MM.1S (cell line): ENCODE results near the gene PTH2R.

Source experiments
- EZH2 ChIP-seq: fragments of 300-600 bp; sonication (generic); optimal IDR thresholded peaks from 2 replicates; pipeline ENCODE3; 2017; ENCODE audit warnings: low read depth, mild to moderate bottlenecking, antibody characterized with exemption, low read length, mixed read lengths
- TF ChIP-seq, protein P1 (sequence below): fragments of 300-600 bp; sonication (generic); IDR thresholded peaks from 2 replicates; pipeline ENCODE4 v1.5.1; 2016; ENCODE audit warnings: antibody characterized with exemption, low read length, mixed read lengths

DNA sequence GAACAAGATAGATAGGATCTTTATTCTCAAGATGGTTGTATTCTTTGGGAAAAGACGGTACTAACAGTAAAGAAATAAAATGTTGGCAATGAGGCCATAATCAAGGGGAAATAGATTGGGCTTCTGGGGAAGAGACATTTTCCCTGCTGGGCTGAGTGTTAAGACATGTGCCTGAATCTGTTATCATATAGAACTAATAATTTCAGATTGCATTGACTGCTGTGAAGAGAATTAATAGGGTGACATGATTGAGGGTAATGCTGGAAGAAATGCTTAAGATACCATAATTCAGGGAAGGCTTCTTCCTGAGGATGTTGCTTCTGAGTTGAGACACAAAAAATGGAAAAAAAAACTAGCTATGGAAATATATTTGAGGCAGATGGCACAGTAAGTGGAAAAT is 105.0 kb downstream of the PTH2R start:
- TF ChIP-seq, protein P1, sequence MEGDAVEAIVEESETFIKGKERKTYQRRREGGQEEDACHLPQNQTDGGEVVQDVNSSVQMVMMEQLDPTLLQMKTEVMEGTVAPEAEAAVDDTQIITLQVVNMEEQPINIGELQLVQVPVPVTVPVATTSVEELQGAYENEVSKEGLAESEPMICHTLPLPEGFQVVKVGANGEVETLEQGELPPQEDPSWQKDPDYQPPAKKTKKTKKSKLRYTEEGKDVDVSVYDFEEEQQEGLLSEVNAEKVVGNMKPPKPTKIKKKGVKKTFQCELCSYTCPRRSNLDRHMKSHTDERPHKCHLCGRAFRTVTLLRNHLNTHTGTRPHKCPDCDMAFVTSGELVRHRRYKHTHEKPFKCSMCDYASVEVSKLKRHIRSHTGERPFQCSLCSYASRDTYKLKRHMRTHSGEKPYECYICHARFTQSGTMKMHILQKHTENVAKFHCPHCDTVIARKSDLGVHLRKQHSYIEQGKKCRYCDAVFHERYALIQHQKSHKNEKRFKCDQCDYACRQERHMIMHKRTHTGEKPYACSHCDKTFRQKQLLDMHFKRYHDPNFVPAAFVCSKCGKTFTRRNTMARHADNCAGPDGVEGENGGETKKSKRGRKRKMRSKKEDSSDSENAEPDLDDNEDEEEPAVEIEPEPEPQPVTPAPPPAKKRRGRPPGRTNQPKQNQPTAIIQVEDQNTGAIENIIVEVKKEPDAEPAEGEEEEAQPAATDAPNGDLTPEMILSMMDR: no peak
- TF ChIP-seq EZH2: no peak
